Mesendoderm (in vitro differentiated cells): ENCODE results near the gene RAB11B.
"Not testable (repeated sequence)": the region's sequence is repeated elsewhere in the genome, so short reads cannot be mapped to it uniquely, and the experiment has no call there.

ENCODE experiments used
- DNase-seq: peaks from one replicate; pipeline ENCODE4 v3.0.0; 2013
- H2AK5ac ChIP-seq: 2 replicates; pipeline ENCODE4 v1.6.1; 2013; ENCODE audit warnings: low read length, inconsistent platforms
- H2BK120ac ChIP-seq: 2 replicates; pipeline ENCODE4 v1.6.1; 2013; ENCODE audit warnings: low read depth, mild to moderate bottlenecking, low read length, moderate library complexity, mixed read lengths
- H2BK15ac ChIP-seq: replicated peaks from 2 replicates; pipeline ENCODE4 v1.6.1; 2013; ENCODE audit warnings: low read depth, mild to moderate bottlenecking, moderate library complexity
- H2BK5ac ChIP-seq: 2 replicates; pipeline ENCODE4 v1.6.1; 2013; ENCODE audit warnings: low read length, inconsistent platforms
- H3K18ac ChIP-seq: 2 replicates; pipeline ENCODE4 v1.6.1; 2013; ENCODE audit warnings: mild to moderate bottlenecking, low read length, mixed read lengths
- H3K23ac ChIP-seq: one replicate; pipeline ENCODE4 v1.6.1; 2013; ENCODE audit warnings: low read length
- H3K27ac ChIP-seq: 2 replicates; pipeline ENCODE4 v1.5.1; 2013; ENCODE audit warnings: low read depth, mild to moderate bottlenecking, inconsistent platforms, low read length, moderate library complexity
- H3K27me3 ChIP-seq: 2 replicates; pipeline ENCODE4 v1.6.1; 2013; ENCODE audit warnings: low read length, control low read depth, mild to moderate bottlenecking, inconsistent platforms; ENCODE audit not compliant: insufficient read depth, poor library complexity
- H3K36me3 ChIP-seq: 2 replicates; pipeline ENCODE4 v1.6.1; 2013; ENCODE audit warnings: low read length, inconsistent platforms; ENCODE audit not compliant: control insufficient read depth, insufficient read depth
- H3K4ac ChIP-seq: one replicate; pipeline ENCODE4 v1.6.1; 2013; ENCODE audit warnings: low read depth, mild to moderate bottlenecking, low read length, moderate library complexity
- H3K4me1 ChIP-seq: 2 replicates; pipeline ENCODE4 v1.6.1; 2013; ENCODE audit warnings: low read depth, low read length, inconsistent platforms; ENCODE audit not compliant: control insufficient read depth
- H3K4me2 ChIP-seq: 2 replicates; pipeline ENCODE4 v1.6.1; 2013; ENCODE audit warnings: low read length
- H3K4me3 ChIP-seq: 2 replicates; pipeline ENCODE4 v1.5.1; 2013; ENCODE audit warnings: mild to moderate bottlenecking, low read length
- H3K56ac ChIP-seq: one replicate; pipeline ENCODE4 v1.6.1; 2013; ENCODE audit warnings: low read length
- H3K79me1 ChIP-seq: 2 replicates; pipeline ENCODE4 v1.6.1; 2013; ENCODE audit warnings: low read length, inconsistent platforms
- H3K79me2 ChIP-seq: 2 replicates; pipeline ENCODE4 v1.6.1; 2013; ENCODE audit warnings: mild to moderate bottlenecking, low read length; ENCODE audit not compliant: control insufficient read depth, insufficient read depth
- H3K9ac ChIP-seq: 2 replicates; pipeline ENCODE4 v1.6.1; 2013; ENCODE audit warnings: low read length, inconsistent platforms
- H4K5ac ChIP-seq: one replicate; pipeline ENCODE4 v1.6.1; 2013; ENCODE audit warnings: low read length
- H4K8ac ChIP-seq: one replicate; pipeline ENCODE4 v1.6.1; 2013; ENCODE audit warnings: low read depth, mild to moderate bottlenecking, control low read depth, low read length, moderate library complexity
- WGBS: extraction: QIAGEN DNeasy Blood & Tissue Kit; methylation state at CpG from one replicate; pipeline ENCODE4 v1.1.7; 2013; ENCODE audit warnings: low lambda C conversion rate, missing lambda C conversion rate; ENCODE audit not compliant: insufficient coverage; ENCODE audit errors: extremely low coverage; 5-methylcytosine and 5-hydroxymethylcytosine counted together

The RAB11B gene

GRCh38 chr19:8423817-8424223 lies 33.7 kb downstream of the RAB11B start:
- WGBS = no CpG with 5 or more reads among the region's 9 CpGs
- no peak overlapping the region for H3K27ac ChIP-seq
- H3K4ac ChIP-seq = no peak overlapping the region
- H2BK5ac ChIP-seq = no peak overlapping the region
- H3K4me2 ChIP-seq = no peak overlapping the region
- H3K56ac ChIP-seq = no peak overlapping the region
- no peak overlapping the region for H2AK5ac ChIP-seq
- H3K27me3 ChIP-seq = no peaks in the 10 kb centered on the region
- no peak overlapping the region for H2BK120ac ChIP-seq
- no peaks in the 10 kb centered on the region for H3K36me3 ChIP-seq
- peak; percentile 88 for DNase-seq
- no peaks in the 10 kb centered on the region for H3K4me1 ChIP-seq
- no peak overlapping the region for H4K5ac ChIP-seq
- H3K4me3 ChIP-seq = no peak overlapping the region
- H3K79me2 ChIP-seq = no peaks in the 10 kb centered on the region
- H3K79me1 ChIP-seq = no peaks in the 10 kb centered on the region
- H2BK15ac ChIP-seq = no peak overlapping the region
- no peak overlapping the region for H3K18ac ChIP-seq
- no peak overlapping the region for H3K23ac ChIP-seq
- no peak overlapping the region for H4K8ac ChIP-seq
- no peak overlapping the region for H3K9ac ChIP-seq

- H3K9ac ChIP-seq, H3K4ac ChIP-seq, DNase-seq, H3K56ac ChIP-seq, H2BK120ac ChIP-seq, H3K4me2 ChIP-seq, H3K18ac ChIP-seq, H3K4me1 ChIP-seq, H4K5ac ChIP-seq, H3K79me1 ChIP-seq, H3K4me3 ChIP-seq, H4K8ac ChIP-seq, H3K36me3 ChIP-seq, H3K23ac ChIP-seq, H2AK5ac ChIP-seq, H3K27me3 ChIP-seq, H3K79me2 ChIP-seq, H3K27ac ChIP-seq, H2BK5ac ChIP-seq, H2BK15ac ChIP-seq: not testable (repeated sequence)
- no CpG with 5 or more reads among the region's 6 CpGs for WGBS
Measured at GRCh38 chr19:8425331-8425730, 35.2 kb downstream of the RAB11B start.

- Histone ChIP-seq H2BK5ac (no peak overlapping the region), H3K4me3 (no peak overlapping the region), H3K79me2 (no peaks in the 10 kb centered on the region), H3K27me3 (no peaks in the 10 kb centered on the region), H4K5ac (no peak overlapping the region), H3K79me1 (no peaks in the 10 kb centered on the region), H3K4me2 (no peak overlapping the region), H3K4me1 (no peaks in the 10 kb centered on the region), H3K9ac (no peak overlapping the region), H3K27ac (no peak overlapping the region), H3K36me3 (no peaks in the 10 kb centered on the region), H2AK5ac (no peak overlapping the region), H3K23ac (no peak overlapping the region), H3K56ac (no peak overlapping the region), H3K4ac (no peak overlapping the region), H2BK120ac (no peak overlapping the region), H3K18ac (no peak overlapping the region), H4K8ac (no peak overlapping the region), H2BK15ac (no peak overlapping the region)
- no CpG with 5 or more reads among the region's 7 CpGs for WGBS
- no peak for DNase-seq
Measured at GRCh38 chr19:8426283-8426682, 36.1 kb downstream of the RAB11B start.

- no peaks in the 10 kb centered on the region for H3K36me3 ChIP-seq
- DNase-seq = no peak
- H3K4me1 ChIP-seq = no peaks in the 10 kb centered on the region
- no peak overlapping the region for H3K56ac ChIP-seq
- WGBS = no CpG with 5 or more reads among the region's 6 CpGs
- no peak overlapping the region for H3K23ac ChIP-seq
- H2BK5ac ChIP-seq = no peak overlapping the region
- H3K18ac ChIP-seq = no peak overlapping the region
- no peak overlapping the region for H4K5ac ChIP-seq
- H2BK15ac ChIP-seq = no peak overlapping the region
- no peak overlapping the region for H3K4me2 ChIP-seq
- H3K4ac ChIP-seq = no peak overlapping the region
- H3K4me3 ChIP-seq = no peak overlapping the region
- no peaks in the 10 kb centered on the region for H3K79me2 ChIP-seq
- H2BK120ac ChIP-seq = no peak overlapping the region
- no peaks in the 10 kb centered on the region for H3K79me1 ChIP-seq
- no peak overlapping the region for H2AK5ac ChIP-seq
- no peak overlapping the region for H4K8ac ChIP-seq
- no peak overlapping the region for H3K9ac ChIP-seq
- H3K27me3 ChIP-seq = no peaks in the 10 kb centered on the region
- no peak overlapping the region for H3K27ac ChIP-seq
Measured at GRCh38 chr19:8429044-8429443, 38.9 kb downstream of the RAB11B start.

GRCh38 chr19:8429826-8430225 lies 39.7 kb downstream of the RAB11B start:
- no CpG with 5 or more reads among the region's 6 CpGs for WGBS
- H2BK5ac ChIP-seq = no peak overlapping the region
- H3K36me3 ChIP-seq = no peaks in the 10 kb centered on the region
- no peak overlapping the region for H4K8ac ChIP-seq
- H4K5ac ChIP-seq = no peak overlapping the region
- H3K4me2 ChIP-seq = no peak overlapping the region
- no peaks in the 10 kb centered on the region for H3K27me3 ChIP-seq
- H3K9ac ChIP-seq = no peak overlapping the region
- no peak overlapping the region for H3K56ac ChIP-seq
- no peak overlapping the region for H3K4ac ChIP-seq
- no peak overlapping the region for H2BK120ac ChIP-seq
- DNase-seq = no peak
- no peak overlapping the region for H3K27ac ChIP-seq
- H3K79me2 ChIP-seq = no peaks in the 10 kb centered on the region
- no peaks in the 10 kb centered on the region for H3K4me1 ChIP-seq
- H3K4me3 ChIP-seq = no peak overlapping the region
- H3K79me1 ChIP-seq = no peaks in the 10 kb centered on the region
- no peak overlapping the region for H3K23ac ChIP-seq
- H3K18ac ChIP-seq = no peak overlapping the region
- H2AK5ac ChIP-seq = no peak overlapping the region
- H2BK15ac ChIP-seq = no peak overlapping the region

GRCh38 chr19:8430650-8431049 lies 40.5 kb downstream of the RAB11B start:
- DNase-seq = no peak
- Histone ChIP-seq H3K79me1 (no peaks in the 10 kb centered on the region), H3K4me3 (no peak overlapping the region), H3K18ac (no peak overlapping the region), H3K4me2 (no peak overlapping the region), H4K8ac (no peak overlapping the region), H2BK120ac (no peak overlapping the region), H3K27me3 (no peaks in the 10 kb centered on the region), H3K79me2 (no peaks in the 10 kb centered on the region), H3K9ac (no peak overlapping the region), H2AK5ac (no peak overlapping the region), H4K5ac (no peak overlapping the region), H2BK5ac (no peak overlapping the region), H3K23ac (no peak overlapping the region), H3K56ac (no peak overlapping the region), H3K4me1 (no peaks in the 10 kb centered on the region), H3K4ac (no peak overlapping the region), H2BK15ac (no peak overlapping the region), H3K36me3 (no peaks in the 10 kb centered on the region), H3K27ac (no peak overlapping the region)
- WGBS = no CpG with 5 or more reads among the region's 20 CpGs
